Activated T-cell treated with anti-CD3 and anti-CD28 coated beads for 24 hours (primary cell): ENCODE data around the gene CHRM5.
"Not testable (repeated sequence)": the region's sequence is repeated elsewhere in the genome, so short reads cannot be mapped to it uniquely, and the experiment has no call there.

Experiments used
- DNase-seq: peaks from one replicate; pipeline ENCODE4 v3.0.0-alpha.2; 2020; ENCODE audit warnings: low read depth

The CHRM5 gene

DNA sequence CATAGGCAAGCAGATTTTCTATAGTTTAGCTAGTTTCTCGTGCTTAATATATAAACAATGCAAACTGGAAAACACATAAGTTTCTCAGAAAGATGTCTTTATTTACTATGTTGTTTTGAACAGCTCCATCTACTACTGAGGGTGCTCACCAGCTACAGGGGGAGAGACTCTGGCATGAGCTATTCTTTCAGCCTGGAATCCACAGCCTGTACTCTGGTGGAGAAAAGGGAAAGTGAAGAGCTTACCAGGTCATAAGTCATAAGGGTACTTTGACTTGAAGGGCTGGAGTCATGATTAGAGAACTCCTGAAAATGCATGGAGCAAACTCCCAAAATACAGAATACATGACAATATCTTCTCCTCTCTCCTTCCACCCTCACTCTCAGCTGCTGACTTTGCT, 75.1 kb downstream of the CHRM5 start:
- no peak for DNase-seq

DNA sequence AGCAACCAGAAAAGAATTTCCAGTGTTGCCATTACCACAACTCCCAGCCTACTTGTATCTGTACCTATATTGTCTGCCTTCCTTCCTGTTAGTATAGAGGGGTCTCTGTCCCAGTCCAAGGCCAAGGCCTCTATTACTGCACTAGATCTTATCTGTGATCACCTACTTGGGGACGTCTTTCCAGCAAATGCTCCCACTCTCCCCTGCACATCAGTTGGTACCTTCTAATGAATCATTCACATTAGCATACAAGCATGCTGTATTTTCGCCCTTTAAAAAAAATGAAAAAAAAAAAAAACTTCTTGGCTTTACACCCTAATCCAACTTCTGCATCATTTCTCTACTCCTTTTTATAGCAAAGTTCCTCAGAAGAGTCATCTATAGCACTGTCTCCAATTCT, 75.5 kb downstream of the CHRM5 start:
- DNase-seq, result no peak

DNA sequence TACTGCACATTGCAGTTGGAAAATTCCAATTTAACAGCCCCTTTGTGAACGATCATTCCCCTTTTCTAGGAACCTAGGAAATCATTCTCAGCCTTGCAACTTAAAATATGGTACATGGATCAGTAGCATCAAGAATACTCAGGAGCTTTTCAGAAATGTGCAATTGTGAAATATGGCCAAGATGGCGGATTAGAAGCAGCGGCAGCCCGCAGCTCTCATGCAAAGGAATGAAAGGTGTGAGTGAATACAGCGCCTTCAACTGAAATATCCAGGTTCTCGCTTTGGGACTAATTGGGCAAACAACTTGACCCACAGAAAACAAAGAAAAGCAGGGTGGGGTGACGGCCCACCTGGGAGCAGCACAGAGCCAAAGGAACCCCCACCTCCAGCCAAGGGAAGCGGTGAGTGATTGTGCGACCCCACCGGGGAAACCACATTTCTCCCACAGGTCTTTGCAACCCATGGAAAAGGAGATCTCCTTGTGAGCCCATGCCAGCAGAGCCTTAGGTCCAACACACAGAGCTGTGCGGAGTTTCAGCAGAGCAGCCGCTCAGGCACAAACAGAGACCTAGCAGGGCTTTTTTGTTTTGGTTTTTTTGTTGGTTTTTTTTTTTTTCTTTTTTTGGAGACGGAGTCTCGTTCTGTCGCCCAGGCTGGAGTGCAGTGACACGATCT, 78.3 kb downstream of the CHRM5 start:
- DNase-seq, result no peak

DNA sequence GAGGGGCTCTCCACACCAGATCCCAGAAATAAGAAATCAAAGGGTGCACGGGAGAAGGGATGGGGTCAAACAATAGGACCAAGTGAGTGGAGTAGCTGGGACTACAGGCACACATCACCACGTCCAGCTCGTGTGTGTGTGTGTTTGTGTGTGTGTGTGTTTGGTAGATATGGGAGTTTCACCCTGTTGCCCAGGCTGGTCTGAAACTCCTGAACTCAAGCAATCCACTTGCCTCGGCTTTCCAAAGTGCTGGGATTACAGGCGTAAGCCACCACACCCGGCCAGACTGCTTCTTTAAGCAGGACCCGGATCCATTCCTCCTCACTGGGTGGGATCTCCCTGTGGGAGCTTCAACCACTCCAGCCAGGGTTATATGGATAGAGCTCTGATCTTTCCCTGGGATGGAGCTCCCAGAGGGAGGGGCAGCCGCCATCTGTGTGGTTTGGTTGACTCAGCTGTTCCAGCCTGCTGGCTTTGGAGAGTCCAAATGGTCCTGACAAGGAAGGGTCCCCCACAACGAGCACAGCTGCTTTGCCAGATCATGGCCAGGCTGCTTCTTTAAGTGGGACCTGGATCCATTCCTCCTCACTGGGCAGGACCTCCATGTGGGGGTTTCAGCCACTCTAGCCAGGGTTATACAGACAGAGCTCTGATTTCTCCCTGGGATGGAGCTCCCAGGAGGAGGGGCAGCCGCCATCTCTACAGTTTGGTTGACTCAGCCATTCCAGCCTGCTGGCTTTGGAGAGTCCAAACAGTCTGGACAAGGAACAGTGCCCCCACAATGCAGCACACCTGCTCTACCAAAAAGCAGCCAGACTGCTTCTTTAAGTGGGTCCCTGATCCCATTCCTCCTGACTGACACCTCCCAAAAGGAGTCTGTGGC, 79.8 kb downstream of the CHRM5 start:
- no peak for DNase-seq

DNA sequence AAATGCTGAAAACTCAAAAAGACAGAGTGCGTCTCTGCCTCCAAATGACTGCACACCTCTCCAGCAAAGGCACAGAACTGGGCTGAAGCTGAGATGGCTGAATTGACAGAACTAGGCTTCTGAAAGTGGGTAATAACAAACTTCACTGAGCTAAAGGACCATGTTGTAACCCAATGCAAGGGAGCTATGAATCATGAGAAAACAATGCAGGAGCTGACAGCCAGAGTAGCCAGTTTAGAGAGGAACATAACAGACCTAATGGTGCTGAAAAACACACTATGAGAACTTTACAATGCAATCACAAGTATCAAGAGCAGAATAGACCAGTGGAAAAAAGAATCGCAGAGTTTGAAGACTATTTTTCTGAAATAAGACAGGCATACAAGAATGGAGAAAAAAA, 80.8 kb downstream of the CHRM5 start:
- DNase-seq, result no peak

DNA sequence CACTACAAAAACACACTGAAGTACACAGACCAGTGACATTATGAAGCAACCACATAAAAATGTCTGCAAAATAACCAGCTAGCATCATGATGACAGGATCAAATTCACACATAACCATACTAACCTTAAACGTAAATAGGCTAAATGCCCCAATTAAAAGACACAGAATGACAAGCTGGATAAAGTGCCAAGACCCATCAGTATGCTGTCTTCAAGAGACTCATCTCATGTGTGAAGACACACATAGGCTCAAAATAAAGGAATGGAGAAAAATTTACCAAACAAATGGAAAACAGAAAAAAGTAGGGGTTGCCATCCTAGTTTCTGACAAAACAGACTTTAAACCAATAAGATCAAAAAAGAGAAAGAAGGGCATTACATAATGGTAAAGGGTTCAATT, 82.1 kb downstream of the CHRM5 start:
- DNase-seq, result not testable (repeated sequence)

DNA sequence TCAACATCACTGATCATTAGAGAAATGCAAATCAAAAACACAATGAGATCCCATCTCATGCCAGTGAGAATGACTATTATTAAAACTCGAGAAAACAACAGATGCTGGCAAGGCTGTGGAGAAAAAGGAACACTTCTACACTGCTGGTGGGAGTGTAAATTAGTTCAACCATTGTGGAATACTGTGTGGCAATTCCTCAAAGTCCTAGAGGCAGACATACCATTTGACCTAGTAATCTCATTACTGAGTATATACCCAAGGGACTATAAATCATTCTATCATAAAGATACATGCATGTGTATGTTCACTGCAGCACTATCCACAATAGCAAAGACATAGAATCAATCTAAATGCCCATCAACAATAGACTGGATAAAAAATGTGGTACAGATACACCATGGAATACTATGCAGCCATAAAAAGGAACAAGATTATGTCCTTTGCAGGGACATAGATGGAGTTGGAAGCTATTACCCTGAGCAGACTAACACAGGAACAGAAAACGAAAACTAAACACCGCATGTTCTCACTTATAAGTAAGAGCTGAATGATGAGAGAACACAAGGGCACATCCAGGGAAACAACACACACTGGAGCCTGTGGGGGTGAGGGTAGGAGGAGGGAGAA, 85.9 kb downstream of the CHRM5 start:
- DNase-seq, result no peak

DNA sequence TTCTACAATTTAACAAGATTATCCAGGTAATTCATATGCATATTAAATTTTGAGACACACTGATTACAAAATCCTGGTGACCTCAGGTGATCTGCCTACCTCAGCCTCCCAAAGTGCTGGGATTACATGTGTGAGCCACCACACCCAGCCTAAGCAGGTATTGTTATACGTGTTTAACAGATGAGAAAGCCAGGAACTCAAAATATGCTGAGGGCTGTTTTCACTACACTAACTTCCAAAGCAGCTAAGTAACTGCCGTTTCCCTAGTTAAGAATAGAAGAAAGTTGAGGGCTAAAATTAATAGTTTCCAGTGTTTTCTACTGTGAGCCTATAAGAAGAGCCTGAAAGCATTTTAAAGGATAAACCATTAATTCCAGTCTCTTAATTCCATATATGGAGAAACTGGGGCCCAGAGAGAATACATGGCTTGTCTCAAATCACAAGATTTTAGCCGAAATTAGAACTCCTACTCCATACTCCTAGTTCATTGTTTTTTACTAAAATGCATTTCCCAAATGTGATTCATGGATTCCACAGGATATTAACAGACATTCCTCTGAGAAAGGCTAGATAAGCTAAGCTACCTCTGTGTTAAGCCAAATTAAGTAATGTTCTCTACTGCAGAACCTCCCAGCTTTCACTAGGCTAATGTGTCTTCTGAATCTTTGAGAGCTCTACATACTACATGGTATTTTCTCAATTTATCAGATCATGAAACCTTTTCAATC, 87.7 kb downstream of the CHRM5 start:
- no peak for DNase-seq

DNA sequence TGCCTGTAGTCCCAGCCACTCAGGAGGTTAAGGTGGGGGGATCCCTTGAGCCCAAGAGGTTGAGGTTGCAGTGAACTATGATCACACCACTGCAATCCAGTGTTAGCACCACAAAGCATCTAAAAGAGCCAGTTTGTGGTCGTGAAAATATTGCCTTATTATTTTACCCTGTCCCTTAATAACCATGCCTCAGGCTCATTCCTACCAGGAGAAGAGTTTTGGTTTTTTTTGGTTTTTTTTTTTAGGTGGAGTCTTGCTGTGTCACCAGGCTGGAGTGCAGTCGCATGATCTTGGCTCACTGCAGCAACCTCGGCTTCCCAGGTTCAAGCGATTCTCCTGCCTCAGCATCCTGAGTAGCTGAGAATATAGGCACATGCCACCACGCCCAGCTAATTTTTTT, 88.6 kb downstream of the CHRM5 start:
- DNase-seq, result no peak

DNA sequence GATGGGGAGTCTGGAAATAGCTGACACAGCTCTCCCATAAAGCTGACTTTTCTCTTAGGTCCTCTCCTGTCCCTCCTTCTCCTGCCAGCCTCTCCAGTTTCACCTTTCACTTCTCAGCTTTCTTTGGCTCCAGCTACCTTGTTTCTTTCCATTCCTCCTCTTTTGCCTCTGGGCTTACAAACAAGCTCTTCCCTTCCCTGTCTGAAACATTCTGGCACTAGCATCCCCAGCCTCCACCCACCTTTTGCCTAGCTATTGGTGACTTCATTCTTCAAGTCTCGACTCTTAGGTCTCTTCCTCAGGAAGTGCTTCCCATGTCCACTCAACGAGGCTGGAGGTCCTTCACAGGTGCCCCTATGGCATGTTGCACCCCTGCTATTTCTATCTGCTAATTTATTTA, 91.2 kb downstream of the CHRM5 start:
- DNase-seq, result no peak

DNA sequence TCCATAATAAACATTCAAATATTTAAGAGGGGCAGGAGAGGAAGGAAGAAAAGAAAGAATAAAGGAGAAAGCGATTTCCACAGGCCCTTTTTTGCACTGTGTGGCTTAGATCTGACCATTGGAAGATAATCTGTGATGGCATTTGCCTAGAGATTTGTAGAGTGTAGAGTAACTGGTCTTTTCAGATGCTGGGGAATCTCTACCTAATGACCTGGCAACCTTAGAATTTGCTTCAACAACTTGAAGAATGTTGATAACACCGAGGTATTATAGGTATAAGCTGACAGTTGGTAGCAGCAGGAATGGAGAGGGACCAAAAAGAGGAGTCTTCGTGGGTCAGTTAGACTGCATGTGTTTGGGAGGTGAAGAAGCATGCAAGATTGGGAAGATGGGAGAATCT, 91.6 kb downstream of the CHRM5 start:
- no peak for DNase-seq

DNA sequence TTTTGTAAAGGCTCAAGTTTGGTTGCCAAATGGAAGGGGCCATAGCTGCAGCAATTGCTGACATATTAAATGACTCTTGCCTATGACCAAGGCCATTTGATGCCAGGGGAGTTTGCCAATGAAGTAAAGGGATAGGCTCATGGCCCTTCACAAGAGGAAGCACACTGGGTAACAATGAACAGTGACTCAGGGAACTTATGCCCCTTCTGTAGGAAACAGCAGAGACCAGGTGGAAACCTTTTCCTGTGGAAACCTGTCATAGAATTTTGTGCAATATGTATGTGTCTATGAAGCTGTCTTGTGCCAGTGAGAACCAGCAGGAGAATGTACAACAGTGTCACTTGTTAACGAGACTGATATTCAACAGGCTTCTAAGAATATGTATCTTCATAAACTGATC, 96.1 kb downstream of the CHRM5 start:
- no peak for DNase-seq

DNA sequence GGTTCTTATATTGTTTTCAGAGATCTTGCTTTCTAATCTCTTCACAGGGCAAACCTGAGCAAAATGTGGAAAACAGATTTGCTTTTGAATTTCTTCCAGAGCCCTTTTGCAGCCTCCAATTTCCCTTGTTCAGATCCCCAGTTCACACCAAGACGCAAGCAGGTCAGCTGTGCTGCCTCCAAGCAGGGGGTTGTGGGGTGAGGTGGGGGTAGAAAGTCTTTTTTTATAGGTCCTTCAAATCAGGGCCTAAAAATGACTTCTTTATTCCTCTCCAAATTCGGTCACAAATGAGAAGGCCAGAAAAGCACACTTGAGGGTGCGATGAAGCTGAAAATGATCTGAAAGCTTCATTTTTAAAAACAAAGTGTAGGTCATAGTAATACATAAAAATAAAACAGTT, 97.0 kb downstream of the CHRM5 start:
- no peak for DNase-seq

DNA sequence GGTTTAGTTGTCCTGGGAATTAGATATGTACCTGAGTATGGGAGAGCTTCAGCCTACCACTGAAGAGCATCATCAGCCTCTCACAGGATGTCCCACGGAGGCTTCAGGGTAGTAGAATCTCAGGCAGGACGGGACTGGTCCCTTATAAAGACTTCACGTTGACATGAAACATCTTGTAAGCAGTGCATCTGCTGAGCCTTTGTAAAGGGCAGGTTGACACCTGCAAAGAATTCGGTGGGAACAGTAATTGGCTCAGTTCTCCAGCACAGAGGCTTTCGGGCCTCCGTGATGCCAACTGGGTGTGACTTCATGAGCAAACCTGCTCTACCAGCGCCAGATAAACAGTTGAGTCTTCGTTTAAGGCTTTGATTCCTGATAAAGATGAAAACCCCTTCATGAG, 97.6 kb downstream of the CHRM5 start:
- DNase-seq, result no peak

DNA sequence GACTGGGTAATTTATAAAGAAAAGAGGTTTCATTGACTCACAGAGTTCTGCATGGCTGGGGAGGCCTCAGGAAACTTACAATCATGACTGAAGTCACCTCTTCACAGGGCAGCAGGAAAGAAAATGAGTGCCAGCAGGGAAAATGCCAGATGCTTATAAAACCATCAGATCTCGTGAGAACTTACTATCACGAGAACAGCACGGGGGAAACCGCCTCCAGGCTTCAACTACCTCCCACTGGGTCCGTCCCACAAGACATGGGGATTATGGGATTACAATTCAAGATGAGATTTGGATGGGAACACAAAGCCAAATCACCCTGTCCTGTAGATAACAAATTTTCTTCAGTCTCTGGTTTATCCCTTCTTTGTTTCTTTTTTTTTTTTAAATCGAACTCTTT, 101.7 kb downstream of the CHRM5 start:
- DNase-seq, result no peak

DNA sequence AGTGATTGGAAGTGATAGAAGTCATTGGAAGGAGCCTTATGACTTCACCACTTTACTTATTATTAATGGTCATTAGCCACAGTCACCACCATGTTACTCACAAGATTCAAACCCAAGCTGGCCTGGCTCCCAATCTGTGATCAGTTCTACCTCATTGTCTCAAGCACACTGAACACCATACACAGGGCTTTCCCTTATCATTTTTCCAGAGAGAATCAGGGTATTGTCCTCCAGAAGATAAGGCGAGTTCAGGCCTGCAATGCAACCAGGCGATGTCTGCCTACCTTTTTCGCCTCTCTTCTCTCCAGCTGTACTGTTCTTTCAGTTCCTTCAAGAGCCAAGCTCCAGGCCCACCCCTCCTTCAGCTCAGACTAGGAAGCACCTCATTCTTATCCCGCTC, 108.5 kb downstream of the CHRM5 start:
- no peak for DNase-seq

DNA sequence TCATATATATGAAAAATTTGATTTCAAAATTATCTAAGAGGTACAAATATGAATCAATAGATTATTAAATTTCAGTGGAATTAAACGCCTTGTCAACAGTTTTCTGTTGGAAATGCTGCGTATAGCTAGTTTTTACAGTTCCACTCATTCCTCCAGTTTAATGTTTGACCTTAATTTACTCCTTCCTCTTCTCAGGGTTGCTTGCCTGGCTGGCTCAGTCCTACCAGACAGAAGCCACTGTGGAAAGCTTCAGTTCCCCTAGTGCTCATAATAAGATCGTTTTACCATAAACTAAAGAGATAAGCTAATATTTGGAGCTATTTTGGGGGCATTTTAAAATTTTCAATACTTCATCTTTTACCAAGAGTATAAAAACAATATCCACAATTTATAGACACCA, 110.6 kb downstream of the CHRM5 start:
- no peak for DNase-seq

DNA sequence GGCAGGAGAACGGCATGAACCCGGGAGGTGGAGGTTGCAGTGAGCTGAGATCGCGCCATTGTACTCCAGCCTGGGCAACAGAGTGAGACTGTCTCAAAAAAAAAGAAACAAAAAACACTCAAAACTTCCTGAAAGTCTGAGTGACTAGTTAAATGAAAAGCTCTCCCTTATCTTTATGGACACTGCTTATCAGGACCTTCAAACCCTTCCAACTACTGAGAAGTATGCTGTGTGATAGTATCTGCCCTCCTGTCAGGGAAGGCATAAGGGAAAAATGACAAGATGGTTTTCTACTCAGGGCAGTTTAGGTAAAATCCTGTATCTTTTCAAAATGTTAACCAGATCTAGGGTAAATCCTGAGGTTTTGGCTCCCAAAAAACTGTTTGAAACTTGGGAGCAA, 111.6 kb downstream of the CHRM5 start:
- DNase-seq, result no peak

DNA sequence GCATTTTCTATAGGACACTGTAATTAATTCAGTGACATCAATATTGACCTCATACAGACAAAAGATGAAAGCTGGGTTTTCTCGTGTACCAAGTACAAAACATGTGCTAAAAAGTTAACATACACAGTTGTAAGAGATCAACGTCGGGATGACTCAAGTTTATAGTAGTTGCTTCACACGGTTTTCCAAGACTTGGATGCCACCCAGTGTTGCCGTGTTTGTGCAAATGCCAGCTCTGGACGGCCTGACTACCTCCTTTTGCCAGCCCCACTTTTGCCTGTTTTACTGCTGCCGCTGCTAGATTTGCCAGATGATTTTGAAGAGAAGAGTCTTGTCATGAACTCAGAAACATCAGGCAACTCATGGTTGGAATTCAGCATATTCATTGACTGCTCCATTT, 115.8 kb downstream of the CHRM5 start:
- DNase-seq, result no peak

DNA sequence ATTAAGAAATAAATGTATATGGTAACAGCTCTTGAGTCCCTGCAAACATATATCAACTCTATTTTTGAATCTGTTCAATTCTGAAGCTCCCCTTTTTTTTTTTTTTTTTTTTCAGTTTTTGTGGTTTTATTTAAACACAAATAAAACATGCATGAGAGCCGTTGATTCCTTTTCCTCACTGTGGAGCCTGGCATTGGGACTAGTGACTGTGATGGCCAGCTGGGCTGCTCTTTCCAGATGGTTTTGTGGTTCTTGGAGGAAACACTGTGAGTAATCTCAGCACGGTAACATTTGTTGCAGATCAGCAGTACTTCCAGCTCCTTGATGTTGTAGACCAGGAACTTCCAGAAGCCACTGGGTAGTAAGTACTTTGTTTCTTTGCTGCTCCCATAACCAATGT, 117.4 kb downstream of the CHRM5 start:
- DNase-seq, result no peak

DNA sequence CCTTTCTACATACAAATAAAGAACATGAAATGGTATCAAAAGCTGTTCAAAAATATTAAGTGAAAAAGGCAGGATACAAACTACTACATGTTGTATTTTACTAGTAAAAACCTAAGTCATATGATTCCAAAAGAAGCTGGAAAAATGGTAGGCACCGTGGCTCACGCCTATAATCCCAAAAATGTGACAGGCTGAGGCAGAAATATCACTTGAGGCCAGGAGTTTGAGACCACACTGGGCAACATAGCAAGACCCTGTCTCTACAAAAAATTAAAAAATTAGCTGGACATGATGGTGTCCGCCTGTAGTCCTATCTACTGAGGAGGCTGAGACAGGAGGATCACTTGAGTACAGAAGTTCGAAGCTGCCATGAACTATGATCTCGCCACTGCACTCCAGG, 131.6 kb downstream of the CHRM5 start:
- no peak for DNase-seq

DNA sequence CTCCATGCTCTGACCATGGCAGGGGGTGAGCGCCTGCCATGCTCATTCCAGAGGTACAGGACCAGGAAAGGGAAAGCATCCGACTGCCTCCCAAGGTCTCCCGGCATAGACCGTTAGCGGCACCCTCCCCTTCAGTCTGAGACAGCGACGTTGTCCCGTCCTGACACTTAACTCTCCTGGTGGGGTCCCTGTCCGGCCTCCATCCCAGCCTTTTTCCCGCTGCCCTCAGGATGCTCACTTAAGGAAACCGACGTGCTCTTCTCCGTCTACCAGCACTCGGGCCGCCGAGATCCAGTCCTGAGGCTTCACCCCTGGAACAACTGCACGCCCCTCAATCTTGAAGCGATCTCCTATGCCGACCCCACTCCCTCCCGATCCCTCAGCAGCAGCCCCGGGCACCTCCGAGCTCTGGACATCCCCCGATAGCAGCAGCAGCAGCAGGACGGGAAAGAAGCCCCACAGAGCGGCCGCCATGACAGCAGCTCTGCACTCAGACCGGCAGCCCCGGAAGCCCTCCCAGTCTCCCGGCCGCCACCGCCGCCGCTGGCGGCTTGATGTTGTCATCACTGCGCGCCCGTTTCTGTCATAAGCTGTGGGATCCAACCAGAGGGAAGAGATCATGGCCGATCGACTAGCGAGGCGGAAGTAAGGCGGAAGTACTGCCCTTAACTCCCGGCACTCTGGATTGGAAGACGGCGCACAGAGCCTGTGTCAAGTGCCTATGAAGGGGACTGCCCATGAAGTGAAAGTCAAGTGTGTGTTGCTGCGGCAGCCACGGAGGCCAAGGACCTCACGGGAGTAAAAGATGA, 133.3 kb downstream of the CHRM5 start, which contains the start of the genes EMC7 and PGBD4:
EMC7 (minus strand) TSS at position 497 of the 809 bp plus-strand sequence; CDS start at position 474, 23 bp downstream.
PGBD4 (plus strand) TSS at position 718 of the 809 bp plus-strand sequence. CDS start 449 bp downstream, outside the sequence.
- DNase-seq, result peak; percentile 99
